Measurements from ENCODE around the gene GNGT1.

Gene GNGT1

GRCh38 chr7:93906267-93906666, at the start of gene GNGT1:
TSS of gene GNGT1 (plus strand) at chr7:93906567. CDS start at chr7:93906747, 180 bp downstream.
- Histone ChIP-seq H3K9ac (ENCODE audit: low read length in 2 of 2) (no peak within 1 kb of the TSS), H3K9me3 (ENCODE audit: control insufficient read depth in 2 of 2, low read length in 2 of 2) (no peaks in the 10 kb centered on the region), H3K4me3 (ENCODE audit: low read length in 2 of 2) (no peak within 1 kb of the TSS), H3K27me3 (ENCODE audit: control insufficient read depth in 1 of 2, insufficient read depth in 2 of 2, low read length in 2 of 2) (no peaks in the 10 kb centered on the region), H3K4me1 (ENCODE audit: control insufficient read depth, insufficient read depth, low read length) (no peaks in the 10 kb centered on the region), H3K27ac (ENCODE audit: low read length) (no peak within 1 kb of the TSS), H3K36me3 (ENCODE audit: control insufficient read depth in 2 of 2, insufficient read depth in 2 of 2, low read length in 2 of 2) (no peaks in the 10 kb centered on the region)

GRCh38 chr7:93858857-93859256, 47.5 kb upstream of the GNGT1 start:
- H3K9ac ChIP-seq (ENCODE audit: low read length in 2 of 2), result no peak overlapping the region
- no peak overlapping the region for H3K4me3 ChIP-seq (ENCODE audit: low read length in 2 of 2)
- no peaks in the 10 kb centered on the region for H3K9me3 ChIP-seq (ENCODE audit: control insufficient read depth in 2 of 2, low read length in 2 of 2)
- H3K27me3 ChIP-seq (ENCODE audit: control insufficient read depth in 1 of 2, insufficient read depth in 2 of 2, low read length in 2 of 2), result no peaks in the 10 kb centered on the region
- no peaks in the 10 kb centered on the region for H3K4me1 ChIP-seq (ENCODE audit: control insufficient read depth, insufficient read depth, low read length)
- H3K27ac ChIP-seq (ENCODE audit: low read length), result no peak overlapping the region
- no peaks in the 10 kb centered on the region for H3K36me3 ChIP-seq (ENCODE audit: control insufficient read depth in 2 of 2, insufficient read depth in 2 of 2, low read length in 2 of 2)

GRCh38 chr7:93860261-93860660, 46.1 kb upstream of the GNGT1 start:
- no peaks in the 10 kb centered on the region for H3K27me3 ChIP-seq (ENCODE audit: control insufficient read depth in 1 of 2, insufficient read depth in 2 of 2, low read length in 2 of 2)
- H3K4me3 ChIP-seq (ENCODE audit: low read length in 2 of 2), result no peak overlapping the region
- no peak overlapping the region for H3K27ac ChIP-seq (ENCODE audit: low read length)
- no peaks in the 10 kb centered on the region for H3K36me3 ChIP-seq (ENCODE audit: control insufficient read depth in 2 of 2, insufficient read depth in 2 of 2, low read length in 2 of 2)
- H3K9ac ChIP-seq (ENCODE audit: low read length in 2 of 2), result no peak overlapping the region
- no peaks in the 10 kb centered on the region for H3K4me1 ChIP-seq (ENCODE audit: control insufficient read depth, insufficient read depth, low read length)
- no peaks in the 10 kb centered on the region for H3K9me3 ChIP-seq (ENCODE audit: control insufficient read depth in 2 of 2, low read length in 2 of 2)

GRCh38 chr7:93861325-93861949, 44.9 kb upstream of the GNGT1 start:
- H3K9me3 ChIP-seq (ENCODE audit: control insufficient read depth in 2 of 2, low read length in 2 of 2), result no peaks in the 10 kb centered on the region
- H3K36me3 ChIP-seq (ENCODE audit: control insufficient read depth in 2 of 2, insufficient read depth in 2 of 2, low read length in 2 of 2), result no peaks in the 10 kb centered on the region
- H3K4me1 ChIP-seq (ENCODE audit: control insufficient read depth, insufficient read depth, low read length), result no peaks in the 10 kb centered on the region
- no peak overlapping the region for H3K27ac ChIP-seq (ENCODE audit: low read length)
- H3K27me3 ChIP-seq (ENCODE audit: control insufficient read depth in 1 of 2, insufficient read depth in 2 of 2, low read length in 2 of 2), result no peaks in the 10 kb centered on the region
- H3K9ac ChIP-seq (ENCODE audit: low read length in 2 of 2), result no peak overlapping the region
- no peak overlapping the region for H3K4me3 ChIP-seq (ENCODE audit: low read length in 2 of 2)

GRCh38 chr7:93862651-93863050, 43.7 kb upstream of the GNGT1 start:
- Histone ChIP-seq H3K36me3 (ENCODE audit: control insufficient read depth in 2 of 2, insufficient read depth in 2 of 2, low read length in 2 of 2) (no peaks in the 10 kb centered on the region), H3K4me1 (ENCODE audit: control insufficient read depth, insufficient read depth, low read length) (no peaks in the 10 kb centered on the region), H3K4me3 (ENCODE audit: low read length in 2 of 2) (no peak overlapping the region), H3K27ac (ENCODE audit: low read length) (no peak overlapping the region), H3K27me3 (ENCODE audit: control insufficient read depth in 1 of 2, insufficient read depth in 2 of 2, low read length in 2 of 2) (no peaks in the 10 kb centered on the region), H3K9ac (ENCODE audit: low read length in 2 of 2) (no peak overlapping the region), H3K9me3 (ENCODE audit: control insufficient read depth in 2 of 2, low read length in 2 of 2) (no peaks in the 10 kb centered on the region)

- no peak overlapping the region for H3K4me3 ChIP-seq (ENCODE audit: low read length in 2 of 2)
- no peaks in the 10 kb centered on the region for H3K4me1 ChIP-seq (ENCODE audit: control insufficient read depth, insufficient read depth, low read length)
- H3K9me3 ChIP-seq (ENCODE audit: control insufficient read depth in 2 of 2, low read length in 2 of 2), result no peaks in the 10 kb centered on the region
- no peak overlapping the region for H3K27ac ChIP-seq (ENCODE audit: low read length)
- no peaks in the 10 kb centered on the region for H3K36me3 ChIP-seq (ENCODE audit: control insufficient read depth in 2 of 2, insufficient read depth in 2 of 2, low read length in 2 of 2)
- no peak overlapping the region for H3K9ac ChIP-seq (ENCODE audit: low read length in 2 of 2)
- no peaks in the 10 kb centered on the region for H3K27me3 ChIP-seq (ENCODE audit: control insufficient read depth in 1 of 2, insufficient read depth in 2 of 2, low read length in 2 of 2)
Measured at GRCh38 chr7:93866886-93867285, 39.5 kb upstream of the GNGT1 start.

GRCh38 chr7:93873998-93874574, 32.3 kb upstream of the GNGT1 start:
- Histone ChIP-seq H3K36me3 (ENCODE audit: control insufficient read depth in 2 of 2, insufficient read depth in 2 of 2, low read length in 2 of 2) (no peaks in the 10 kb centered on the region), H3K9ac (ENCODE audit: low read length in 2 of 2) (no peak overlapping the region), H3K4me3 (ENCODE audit: low read length in 2 of 2) (no peak overlapping the region), H3K27me3 (ENCODE audit: control insufficient read depth in 1 of 2, insufficient read depth in 2 of 2, low read length in 2 of 2) (no peaks in the 10 kb centered on the region), H3K27ac (ENCODE audit: low read length) (no peak overlapping the region), H3K9me3 (ENCODE audit: control insufficient read depth in 2 of 2, low read length in 2 of 2) (no peaks in the 10 kb centered on the region), H3K4me1 (ENCODE audit: control insufficient read depth, insufficient read depth, low read length) (no peaks in the 10 kb centered on the region)

GRCh38 chr7:93877742-93878141, 28.6 kb upstream of the GNGT1 start:
- H3K4me1 ChIP-seq (ENCODE audit: control insufficient read depth, insufficient read depth, low read length), result no peaks in the 10 kb centered on the region
- no peak overlapping the region for H3K27ac ChIP-seq (ENCODE audit: low read length)
- no peaks in the 10 kb centered on the region for H3K36me3 ChIP-seq (ENCODE audit: control insufficient read depth in 2 of 2, insufficient read depth in 2 of 2, low read length in 2 of 2)
- no peaks in the 10 kb centered on the region for H3K27me3 ChIP-seq (ENCODE audit: control insufficient read depth in 1 of 2, insufficient read depth in 2 of 2, low read length in 2 of 2)
- no peak overlapping the region for H3K9ac ChIP-seq (ENCODE audit: low read length in 2 of 2)
- no peaks in the 10 kb centered on the region for H3K9me3 ChIP-seq (ENCODE audit: control insufficient read depth in 2 of 2, low read length in 2 of 2)
- H3K4me3 ChIP-seq (ENCODE audit: low read length in 2 of 2), result no peak overlapping the region

GRCh38 chr7:93879356-93879755, 27.0 kb upstream of the GNGT1 start:
- no peak overlapping the region for H3K9ac ChIP-seq (ENCODE audit: low read length in 2 of 2)
- no peaks in the 10 kb centered on the region for H3K4me1 ChIP-seq (ENCODE audit: control insufficient read depth, insufficient read depth, low read length)
- H3K27ac ChIP-seq (ENCODE audit: low read length), result no peak overlapping the region
- no peaks in the 10 kb centered on the region for H3K9me3 ChIP-seq (ENCODE audit: control insufficient read depth in 2 of 2, low read length in 2 of 2)
- H3K4me3 ChIP-seq (ENCODE audit: low read length in 2 of 2), result no peak overlapping the region
- no peaks in the 10 kb centered on the region for H3K27me3 ChIP-seq (ENCODE audit: control insufficient read depth in 1 of 2, insufficient read depth in 2 of 2, low read length in 2 of 2)
- H3K36me3 ChIP-seq (ENCODE audit: control insufficient read depth in 2 of 2, insufficient read depth in 2 of 2, low read length in 2 of 2), result no peaks in the 10 kb centered on the region

GRCh38 chr7:93882468-93882867, 23.9 kb upstream of the GNGT1 start:
- no peaks in the 10 kb centered on the region for H3K27me3 ChIP-seq (ENCODE audit: control insufficient read depth in 1 of 2, insufficient read depth in 2 of 2, low read length in 2 of 2)
- H3K4me3 ChIP-seq (ENCODE audit: low read length in 2 of 2), result no peak overlapping the region
- H3K9ac ChIP-seq (ENCODE audit: low read length in 2 of 2), result no peak overlapping the region
- H3K36me3 ChIP-seq (ENCODE audit: control insufficient read depth in 2 of 2, insufficient read depth in 2 of 2, low read length in 2 of 2), result no peaks in the 10 kb centered on the region
- no peaks in the 10 kb centered on the region for H3K9me3 ChIP-seq (ENCODE audit: control insufficient read depth in 2 of 2, low read length in 2 of 2)
- no peaks in the 10 kb centered on the region for H3K4me1 ChIP-seq (ENCODE audit: control insufficient read depth, insufficient read depth, low read length)
- no peak overlapping the region for H3K27ac ChIP-seq (ENCODE audit: low read length)

- no peak overlapping the region for H3K27ac ChIP-seq (ENCODE audit: low read length)
- H3K9me3 ChIP-seq (ENCODE audit: control insufficient read depth in 2 of 2, low read length in 2 of 2), result no peaks in the 10 kb centered on the region
- no peaks in the 10 kb centered on the region for H3K27me3 ChIP-seq (ENCODE audit: control insufficient read depth in 1 of 2, insufficient read depth in 2 of 2, low read length in 2 of 2)
- H3K9ac ChIP-seq (ENCODE audit: low read length in 2 of 2), result no peak overlapping the region
- no peaks in the 10 kb centered on the region for H3K36me3 ChIP-seq (ENCODE audit: control insufficient read depth in 2 of 2, insufficient read depth in 2 of 2, low read length in 2 of 2)
- no peak overlapping the region for H3K4me3 ChIP-seq (ENCODE audit: low read length in 2 of 2)
- H3K4me1 ChIP-seq (ENCODE audit: control insufficient read depth, insufficient read depth, low read length), result no peaks in the 10 kb centered on the region
Measured at GRCh38 chr7:93883078-93883916, 23.1 kb upstream of the GNGT1 start.
